Thyroid gland (tissue), 4 donors: Measurements from ENCODE around the gene EYA3. TPM values are rescaled to one million over a fixed set of nuclear protein-coding genes. Genes with fewer than 3 reads are reported as not detected.

Source experiments
- DNase-seq, 2 donors: peaks; one replicate each; pipeline ENCODE4 v3.0.0-alpha.2; 2019
- H3K27ac ChIP-seq, 3 donors: fragments of 200-600 bp; sonication (generic); 1 replicate in 2 of 3; 2 replicates in 1 of 3; pipeline ENCODE4 v1.5.1; 2016 to 2019; ENCODE audit warnings: mild to moderate bottlenecking in 1 of 3, moderate library complexity in 1 of 3
- H3K27me3 ChIP-seq: fragments of 200-600 bp; sonication (generic); one replicate; pipeline ENCODE4 v1.5.1; 2019
- H3K36me3 ChIP-seq, 2 donors: fragments of 200-600 bp; sonication (generic); one replicate each; pipeline ENCODE4 v1.5.1; 2016 to 2019
- H3K4me1 ChIP-seq, 2 donors: fragments of 200-600 bp; sonication (generic); one replicate each; pipeline ENCODE4 v1.5.1; 2017 to 2019
- H3K4me3 ChIP-seq, 3 donors: fragments of 200-600 bp; sonication (generic); replicated peaks in 1 of 3; 1 replicate in 2 of 3; 2 replicates in 1 of 3; pipeline ENCODE4 v1.5.1; 2016; ENCODE audit warnings: mild to moderate bottlenecking in 1 of 3
- H3K9me3 ChIP-seq: fragments of 200-600 bp; sonication (generic); one replicate; pipeline ENCODE4 v1.5.1; 2017
- POLR2A ChIP-seq, 2 donors: fragments of 450-650 bp; IDR thresholded peaks; one replicate each; pipeline ENCODE4 v1.6.1; 2017; ENCODE audit warnings: antibody characterized with exemption in 2 of 2, mild to moderate bottlenecking in 2 of 2, moderate library complexity in 1 of 2
- WGBS, 2 donors: methylation state at CpG; one replicate each; pipeline ENCODE4 v1.1.5; 2017; 5-methylcytosine and 5-hydroxymethylcytosine counted together
- intact Hi-C: fragments of 100-400 bp; cut with DNase I; formaldehyde crosslinking; loops from one replicate; pipeline ENCODE4 v1.15.1; 2023
- total RNA-seq, 4 donors: library from RNA; depleted of rRNA; stranded (reverse); fragments of >200 nt; gene quantifications; one replicate each; pipeline ENCODE4 v1.2.3, GENCODE V29; 2016
- TF ChIP-seq, protein P1 (sequence below), 6 experiments: fragments of 200-600 bp in 3 of 6; fragments of 450-650 bp in 3 of 6; sonication (generic) in 3 of 6; IDR thresholded peaks; one replicate each; pipeline ENCODE4 v1.5.1; 2016 to 2019; ENCODE audit warnings: antibody characterized with exemption in 6 of 6, mild to moderate bottlenecking in 2 of 6, inconsistent platforms in 1 of 6, moderate library complexity in 1 of 6

EYA3 gene
- total RNA-seq, 4 donors from 2014 or later, result 19.3 to 27.7 (median 20.0) TPM

DNA sequence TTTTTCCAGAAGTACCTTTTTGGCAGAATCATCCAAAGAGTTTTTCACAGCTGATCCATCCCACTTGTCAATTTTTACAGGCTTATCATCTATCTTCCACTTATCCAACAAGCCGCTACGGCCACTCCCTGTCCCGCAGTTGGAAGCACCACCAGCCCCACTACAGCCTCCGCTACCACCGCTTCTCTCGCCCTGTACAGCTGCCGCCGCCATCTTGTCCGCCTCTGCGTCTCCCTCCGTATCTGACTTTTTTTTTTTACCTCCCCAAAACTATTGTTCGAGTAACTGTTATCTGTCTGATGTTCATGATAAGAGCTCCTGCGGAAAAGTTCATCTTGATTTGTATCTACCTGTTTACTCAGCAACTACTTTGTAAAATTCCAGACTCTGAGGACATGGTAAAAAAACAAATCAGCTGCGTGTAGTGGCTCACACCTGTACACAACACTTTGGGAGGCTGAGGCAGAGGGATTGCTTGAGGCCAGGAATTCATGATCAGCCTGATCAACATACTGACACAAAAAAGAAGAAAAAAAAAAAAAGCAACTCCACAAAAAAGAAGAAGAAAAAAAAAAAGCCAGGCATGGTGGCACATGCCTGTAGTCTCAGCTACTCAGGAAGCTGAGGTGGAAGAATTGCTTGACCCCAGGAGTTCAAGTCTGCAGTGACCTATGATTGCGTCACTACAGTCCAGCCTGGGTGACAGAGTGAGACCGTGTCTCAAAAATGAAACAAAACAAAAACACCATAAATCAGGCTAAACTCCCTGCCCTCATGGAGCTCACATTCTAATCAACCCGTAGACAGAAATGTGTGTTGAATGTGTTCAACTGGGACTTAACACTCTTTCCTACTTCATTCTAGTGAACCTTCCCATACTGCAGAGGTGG is 8.0 kb upstream of the EYA3 start:
- Histone ChIP-seq H3K9me3 (no peaks in the 10 kb centered on the region), H3K4me3 (no peak overlapping the region), H3K36me3 (no peaks in the 10 kb centered on the region), H3K4me1 (peaks cover 0 to 3% of the 10 kb centered on the region in 2 donors), H3K27me3 (no peaks in the 10 kb centered on the region), H3K27ac (peak overlapping the region in 1 of 3 donors; percentile 19)
- no peak for DNase-seq
- intact Hi-C loops, result no loop called here
- WGBS, 2 donors, result 92% methylated on average over 17 of the region's 17 CpGs
- no peak for TF ChIP-seq POLR2A (IDR thresholded peaks at IDR 0.05)
- TF ChIP-seq, protein P1, sequence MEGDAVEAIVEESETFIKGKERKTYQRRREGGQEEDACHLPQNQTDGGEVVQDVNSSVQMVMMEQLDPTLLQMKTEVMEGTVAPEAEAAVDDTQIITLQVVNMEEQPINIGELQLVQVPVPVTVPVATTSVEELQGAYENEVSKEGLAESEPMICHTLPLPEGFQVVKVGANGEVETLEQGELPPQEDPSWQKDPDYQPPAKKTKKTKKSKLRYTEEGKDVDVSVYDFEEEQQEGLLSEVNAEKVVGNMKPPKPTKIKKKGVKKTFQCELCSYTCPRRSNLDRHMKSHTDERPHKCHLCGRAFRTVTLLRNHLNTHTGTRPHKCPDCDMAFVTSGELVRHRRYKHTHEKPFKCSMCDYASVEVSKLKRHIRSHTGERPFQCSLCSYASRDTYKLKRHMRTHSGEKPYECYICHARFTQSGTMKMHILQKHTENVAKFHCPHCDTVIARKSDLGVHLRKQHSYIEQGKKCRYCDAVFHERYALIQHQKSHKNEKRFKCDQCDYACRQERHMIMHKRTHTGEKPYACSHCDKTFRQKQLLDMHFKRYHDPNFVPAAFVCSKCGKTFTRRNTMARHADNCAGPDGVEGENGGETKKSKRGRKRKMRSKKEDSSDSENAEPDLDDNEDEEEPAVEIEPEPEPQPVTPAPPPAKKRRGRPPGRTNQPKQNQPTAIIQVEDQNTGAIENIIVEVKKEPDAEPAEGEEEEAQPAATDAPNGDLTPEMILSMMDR (IDR thresholded peaks at IDR 0.05), result no peak

DNA sequence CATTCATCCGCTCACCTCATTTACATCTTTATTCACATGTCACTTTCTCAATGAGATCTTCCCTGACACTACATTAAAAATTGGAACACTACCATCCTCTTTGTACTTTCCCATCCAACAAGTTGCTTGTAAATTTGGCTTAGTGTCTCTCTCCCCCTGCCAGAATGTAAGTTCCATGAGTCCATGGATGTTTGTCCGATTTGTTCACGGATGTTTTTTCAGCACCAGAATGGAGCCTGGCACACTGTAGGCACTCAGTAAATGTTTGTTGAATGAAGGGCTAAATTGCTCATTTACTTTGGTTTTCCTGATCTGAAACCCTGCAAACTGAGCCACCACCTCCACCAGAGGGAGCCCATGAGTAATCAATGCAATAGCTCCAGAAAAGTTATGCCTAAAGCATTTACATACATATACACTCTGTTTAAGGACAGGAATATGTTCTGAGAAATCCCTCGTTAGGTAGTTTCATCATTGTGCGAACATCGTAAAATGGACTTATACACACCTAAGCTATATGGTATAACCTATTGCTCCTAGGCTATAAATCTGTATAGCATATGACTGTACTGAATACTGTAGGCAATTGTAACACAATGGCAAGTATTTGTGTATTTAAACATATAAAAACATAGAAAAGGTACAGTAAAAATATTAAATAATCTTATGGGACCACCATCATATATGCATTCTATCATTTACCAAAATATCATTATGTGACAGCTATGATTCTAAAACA is 2.8 kb upstream of the EYA3 start:
- intact Hi-C loops, result loop anchor here (5.0 kb wide), 1 partner anchor 116 kb away; no protein-coding TSS in a partner anchor
- Histone ChIP-seq H3K27me3 (no peaks in the 10 kb centered on the region), H3K4me1 (peaks cover 17 to 24% of the 10 kb centered on the region in 2 donors), H3K36me3 (no peaks in the 10 kb centered on the region), H3K4me3 (no peak overlapping the region), H3K9me3 (no peaks in the 10 kb centered on the region), H3K27ac (peak overlapping the region in 2 of 3 donors; percentile 21 to 52)
- 41 to 49% methylated on average over 6 of the region's 6 CpGs for WGBS, 2 donors
- TF ChIP-seq POLR2A (IDR thresholded peaks at IDR 0.05), result no peak
- TF ChIP-seq, protein P1 (IDR thresholded peaks at IDR 0.05), result peak; percentile 47 to 90 (median 80)
- peak; percentile 73 to 83 for DNase-seq

DNA sequence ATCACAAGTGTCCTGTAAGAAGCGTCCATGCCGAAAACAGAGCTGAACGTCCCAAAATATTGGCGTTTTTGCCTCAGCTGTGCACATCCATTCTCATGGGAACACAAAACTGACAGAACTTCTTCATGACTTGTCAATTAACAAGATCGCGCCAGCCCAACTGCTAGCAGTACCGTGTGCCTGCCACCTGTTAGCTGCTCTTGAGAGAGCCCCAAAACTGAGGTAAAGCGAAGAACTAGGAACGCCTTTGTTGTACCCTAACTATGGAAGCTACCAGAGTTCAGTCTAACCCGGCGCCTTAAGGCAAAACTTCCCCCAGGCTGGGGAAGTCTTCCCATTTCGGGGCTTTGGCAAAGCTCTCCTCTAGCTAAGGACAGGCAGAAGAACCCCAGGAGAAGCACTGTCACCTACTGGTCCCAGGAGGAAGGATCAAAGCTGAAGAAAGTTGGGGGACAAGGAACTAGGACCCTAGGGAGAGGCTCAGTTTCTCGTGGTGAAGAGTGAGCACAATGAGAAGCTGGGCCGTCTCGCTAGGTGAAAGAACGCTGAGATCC is 719 bp downstream of the EYA3 start:
- H3K4me3 ChIP-seq, result peak overlapping the region; percentile 3 to 80 (median 19)
- H3K9me3 ChIP-seq, result no peaks in the 10 kb centered on the region
- H3K27ac ChIP-seq, result peak overlapping the region; percentile 27 to 83 (median 67)
- no peaks in the 10 kb centered on the region for H3K27me3 ChIP-seq
- DNase-seq, result peak in 1 of 2 donors; percentile 5
- H3K36me3 ChIP-seq, result no peaks in the 10 kb centered on the region
- H3K4me1 ChIP-seq, result peaks cover 29 to 38% of the 10 kb centered on the region in 2 donors
- intact Hi-C loops, result loop anchor here (10.0 kb wide), 1 partner anchor 63 kb away; no protein-coding TSS in a partner anchor
- TF ChIP-seq, protein P1 (IDR thresholded peaks at IDR 0.05), result no peak
- TF ChIP-seq POLR2A (IDR thresholded peaks at IDR 0.05), result no peak
- 1 to 3% methylated on average over 15 to 16 of the region's 16 CpGs for WGBS, 2 donors

DNA sequence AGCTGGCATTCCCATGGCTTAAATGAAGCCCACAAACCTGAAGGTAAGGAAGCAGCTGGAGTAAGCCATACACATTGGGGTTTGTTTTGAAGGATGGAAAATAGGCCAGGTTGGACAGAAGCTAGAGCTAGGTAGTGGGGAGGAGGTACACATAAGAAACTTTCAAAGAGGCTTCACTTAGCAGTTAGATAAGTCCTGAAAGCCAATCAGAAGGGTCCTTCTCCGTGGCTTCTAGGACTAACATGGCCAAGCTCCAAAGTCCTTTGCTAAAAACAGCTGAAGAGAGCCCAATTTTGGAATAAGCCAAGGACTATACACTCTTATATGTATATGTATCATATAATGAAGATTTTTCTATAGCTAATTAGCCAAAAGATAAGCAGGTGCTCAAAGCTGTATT is 1.8 kb downstream of the EYA3 start:
- whole genome bisulfite sequencing, 2 donors, result 30% methylated on average over 1 of the region's 1 CpG
- Histone ChIP-seq H3K4me1 (peaks cover 29 to 38% of the 10 kb centered on the region in 2 donors), H3K27me3 (no peaks in the 10 kb centered on the region), H3K9me3 (no peaks in the 10 kb centered on the region), H3K36me3 (no peaks in the 10 kb centered on the region), H3K27ac (no peak overlapping the region), H3K4me3 (no peak overlapping the region)
- no peak for DNase-seq
- intact Hi-C loops, result loop anchor here (10.0 kb wide), 1 partner anchor 62 kb away; no protein-coding TSS in a partner anchor
- TF ChIP-seq, protein P1 (IDR thresholded peaks at IDR 0.05), result no peak
- no peak for TF ChIP-seq POLR2A (IDR thresholded peaks at IDR 0.05)
